ENCODE measurements around the gene KRT38. TPM values are rescaled to one million over a fixed set of nuclear protein-coding genes. Genes with fewer than 3 reads are reported as not detected.
A peak's percentile ranks its signal among the peaks of the same experiment; 100 is the strongest.

The KRT38 gene
- polyA plus RNA-seq, 4 donors = not detected

DNA sequence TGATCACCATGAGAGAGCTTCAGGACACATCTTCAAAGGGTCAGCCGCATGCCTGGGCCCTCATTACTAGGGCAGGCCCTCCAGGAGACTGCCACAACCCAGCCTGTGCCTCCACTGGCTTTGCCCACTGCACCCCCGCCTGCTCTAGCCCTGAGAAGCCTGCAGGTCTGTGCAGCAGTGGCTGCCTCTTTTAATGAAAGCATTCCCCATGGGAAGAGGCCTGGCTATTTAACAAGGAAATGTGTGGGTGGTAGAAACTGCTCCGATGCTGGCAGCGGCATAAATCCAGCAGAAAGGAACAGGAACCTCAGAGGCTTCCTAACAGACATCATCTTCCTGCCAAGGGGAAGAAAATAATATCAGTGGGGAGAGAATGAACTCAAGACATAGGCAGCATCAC, 26.8 kb upstream of the KRT38 start:
- Histone ChIP-seq H3K4me3 (ENCODE audit: low read depth in 1 of 3, low read length in 3 of 3) (no peak overlapping the region), H3K36me3 (ENCODE audit: control insufficient read depth in 3 of 3, insufficient read depth in 2 of 3, low read depth in 1 of 3, low read length in 3 of 3) (no peaks in the 10 kb centered on the region), H3K9me3 (ENCODE audit: control insufficient read depth in 2 of 2, insufficient read depth in 1 of 2, low read depth in 1 of 2, low read length in 1 of 2) (peaks cover 0 to 9% of the 10 kb centered on the region in 2 donors), H3K27ac (ENCODE audit: low read depth in 1 of 3, low read length in 2 of 3) (no peak overlapping the region), H3K4me1 (ENCODE audit: control insufficient read depth in 3 of 3, insufficient read depth in 2 of 3, low read depth in 1 of 3, low read length in 2 of 3) (no peaks in the 10 kb centered on the region), H3K27me3 (ENCODE audit: control insufficient read depth in 3 of 3, insufficient read depth in 3 of 3, low read length in 3 of 3) (no peaks in the 10 kb centered on the region)
- WGBS, 3 donors = 68 to 87% (median 82%) methylated on average over 4 of the region's 4 CpGs
- no peak for FAIRE-seq
- no peak for DNase-seq

GRCh38 chr17:41466988-41467387, 26.2 kb upstream of the KRT38 start, which contains the start of gene KRT32:
KRT32 (minus strand) TSS chr17:41467386; CDS start chr17:41467325, 61 bp downstream.
- no peak for DNase-seq
- Histone ChIP-seq H3K36me3 (ENCODE audit: control insufficient read depth in 3 of 3, insufficient read depth in 2 of 3, low read depth in 1 of 3, low read length in 3 of 3) (no peaks in the 10 kb centered on the region), H3K27ac (ENCODE audit: low read depth in 1 of 3, low read length in 2 of 3) (no peak within 1 kb of the TSS), H3K9me3 (ENCODE audit: control insufficient read depth in 2 of 2, insufficient read depth in 1 of 2, low read depth in 1 of 2, low read length in 1 of 2) (peaks cover 0 to 7% of the 10 kb centered on the region in 2 donors), H3K27me3 (ENCODE audit: control insufficient read depth in 3 of 3, insufficient read depth in 3 of 3, low read length in 3 of 3) (no peaks in the 10 kb centered on the region), H3K4me1 (ENCODE audit: control insufficient read depth in 3 of 3, insufficient read depth in 2 of 3, low read depth in 1 of 3, low read length in 2 of 3) (no peaks in the 10 kb centered on the region), H3K4me3 (ENCODE audit: low read depth in 1 of 3, low read length in 3 of 3) (no peak within 1 kb of the TSS)
- 89 to 93% (median 89%) methylated on average over 14 of the region's 14 CpGs for WGBS, 3 donors
- no peak for FAIRE-seq

DNA sequence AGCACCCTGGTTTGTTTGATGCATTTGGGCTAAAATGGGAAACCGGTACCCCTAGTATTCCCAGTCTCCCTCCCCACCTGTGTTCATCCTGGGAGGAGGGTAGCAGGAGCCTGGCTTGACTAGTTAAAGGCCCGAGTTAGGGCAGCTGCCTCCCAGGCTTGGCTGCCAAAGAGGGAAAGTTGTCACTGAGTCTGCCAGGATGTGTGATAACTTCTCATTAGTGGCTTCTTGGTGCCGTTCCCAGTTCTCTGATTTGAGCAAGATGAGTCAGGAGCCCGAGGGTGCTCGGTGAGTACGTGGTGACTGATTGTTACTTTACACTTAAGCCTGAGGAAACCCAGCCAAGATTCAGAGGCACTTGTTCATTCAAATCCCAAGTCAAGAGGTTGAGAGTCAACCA, 23.9 kb upstream of the KRT38 start:
- no peaks in the 10 kb centered on the region for H3K4me1 ChIP-seq (ENCODE audit: control insufficient read depth in 3 of 3, insufficient read depth in 2 of 3, low read depth in 1 of 3, low read length in 2 of 3)
- no peak overlapping the region for H3K4me3 ChIP-seq (ENCODE audit: low read depth in 1 of 3, low read length in 3 of 3)
- peaks cover 0 to 5% of the 10 kb centered on the region in 2 donors for H3K9me3 ChIP-seq (ENCODE audit: control insufficient read depth in 2 of 2, insufficient read depth in 1 of 2, low read depth in 1 of 2, low read length in 1 of 2)
- peak in 1 of 2 donors; percentile 45 for DNase-seq
- 12 to 38% (median 22%) methylated on average over 6 of the region's 6 CpGs for WGBS, 3 donors
- no peak overlapping the region for H3K27ac ChIP-seq (ENCODE audit: low read depth in 1 of 3, low read length in 2 of 3)
- H3K36me3 ChIP-seq (ENCODE audit: control insufficient read depth in 3 of 3, insufficient read depth in 2 of 3, low read depth in 1 of 3, low read length in 3 of 3) = no peaks in the 10 kb centered on the region
- no peaks in the 10 kb centered on the region for H3K27me3 ChIP-seq (ENCODE audit: control insufficient read depth in 3 of 3, insufficient read depth in 3 of 3, low read length in 3 of 3)
- FAIRE-seq = no peak

- DNase-seq (no peak), FAIRE-seq (no peak)
- Histone ChIP-seq H3K27me3 (ENCODE audit: control insufficient read depth in 3 of 3, insufficient read depth in 3 of 3, low read length in 3 of 3) (no peaks in the 10 kb centered on the region), H3K9me3 (ENCODE audit: control insufficient read depth in 2 of 2, insufficient read depth in 1 of 2, low read depth in 1 of 2, low read length in 1 of 2) (peaks cover 0 to 5% of the 10 kb centered on the region in 2 donors), H3K36me3 (ENCODE audit: control insufficient read depth in 3 of 3, insufficient read depth in 2 of 3, low read depth in 1 of 3, low read length in 3 of 3) (no peaks in the 10 kb centered on the region), H3K4me1 (ENCODE audit: control insufficient read depth in 3 of 3, insufficient read depth in 2 of 3, low read depth in 1 of 3, low read length in 2 of 3) (no peaks in the 10 kb centered on the region), H3K4me3 (ENCODE audit: low read depth in 1 of 3, low read length in 3 of 3) (no peak overlapping the region), H3K27ac (ENCODE audit: low read depth in 1 of 3, low read length in 2 of 3) (no peak overlapping the region)
- WGBS, 3 donors = 79 to 92% (median 90%) methylated on average over 11 of the region's 11 CpGs
These were observed 23.4 kb upstream of the KRT38 start for GRCh38 chr17:41464173-41464572.

DNA sequence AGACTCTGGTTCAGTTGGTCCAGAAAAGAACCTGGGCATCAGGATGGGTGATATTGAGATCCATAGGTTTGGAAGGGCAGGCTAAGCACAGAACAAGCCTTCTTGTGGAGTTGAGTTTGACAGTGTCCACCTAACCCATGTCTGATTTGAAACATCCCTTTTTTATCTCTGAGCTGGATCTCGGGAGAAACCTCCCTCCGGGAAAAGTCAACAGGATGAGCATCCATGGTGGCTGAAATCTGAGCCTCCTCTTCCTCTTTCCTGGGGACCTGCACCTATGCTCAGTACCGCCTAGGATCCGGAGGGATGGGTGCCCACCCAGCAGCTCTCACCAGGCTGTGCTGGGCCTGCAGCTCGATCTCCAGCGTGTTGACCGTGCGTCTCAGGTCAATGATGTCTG, 23.0 kb upstream of the KRT38 start:
- DNase-seq (no peak), FAIRE-seq (no peak)
- no peak overlapping the region for H3K4me3 ChIP-seq (ENCODE audit: low read depth in 1 of 3, low read length in 3 of 3)
- no peaks in the 10 kb centered on the region for H3K4me1 ChIP-seq (ENCODE audit: control insufficient read depth in 3 of 3, insufficient read depth in 2 of 3, low read depth in 1 of 3, low read length in 2 of 3)
- no peaks in the 10 kb centered on the region for H3K36me3 ChIP-seq (ENCODE audit: control insufficient read depth in 3 of 3, insufficient read depth in 2 of 3, low read depth in 1 of 3, low read length in 3 of 3)
- H3K9me3 ChIP-seq (ENCODE audit: control insufficient read depth in 2 of 2, insufficient read depth in 1 of 2, low read depth in 1 of 2, low read length in 1 of 2) = peaks cover 0 to 5% of the 10 kb centered on the region in 2 donors
- no peak overlapping the region for H3K27ac ChIP-seq (ENCODE audit: low read depth in 1 of 3, low read length in 2 of 3)
- 90 to 95% (median 91%) methylated on average over 8 of the region's 8 CpGs for WGBS, 3 donors
- no peaks in the 10 kb centered on the region for H3K27me3 ChIP-seq (ENCODE audit: control insufficient read depth in 3 of 3, insufficient read depth in 3 of 3, low read length in 3 of 3)

DNA sequence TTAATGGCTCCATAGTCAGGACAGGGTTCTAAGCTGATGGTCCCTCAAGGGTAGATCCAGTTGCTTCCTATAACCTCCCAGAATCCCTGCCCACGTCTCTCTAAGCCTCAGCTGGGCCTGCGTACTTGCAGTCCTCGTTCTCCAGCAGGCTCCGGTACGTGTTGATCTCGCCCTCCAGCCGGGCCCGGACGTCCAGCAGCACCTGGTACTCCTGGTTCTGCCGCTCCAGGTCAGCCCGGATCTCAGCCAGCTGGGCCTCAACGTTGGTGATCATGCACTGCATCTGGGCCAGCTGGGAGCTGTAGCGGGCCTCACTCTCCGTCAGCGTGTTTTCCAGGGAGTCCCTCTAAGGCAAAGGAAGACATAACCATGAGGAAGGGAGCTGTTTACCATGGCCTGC, 21.9 kb upstream of the KRT38 start:
- Histone ChIP-seq H3K36me3 (ENCODE audit: control insufficient read depth in 3 of 3, insufficient read depth in 2 of 3, low read depth in 1 of 3, low read length in 3 of 3) (no peaks in the 10 kb centered on the region), H3K27me3 (ENCODE audit: control insufficient read depth in 3 of 3, insufficient read depth in 3 of 3, low read length in 3 of 3) (no peaks in the 10 kb centered on the region), H3K4me3 (ENCODE audit: low read depth in 1 of 3, low read length in 3 of 3) (no peak overlapping the region), H3K4me1 (ENCODE audit: control insufficient read depth in 3 of 3, insufficient read depth in 2 of 3, low read depth in 1 of 3, low read length in 2 of 3) (no peaks in the 10 kb centered on the region), H3K27ac (ENCODE audit: low read depth in 1 of 3, low read length in 2 of 3) (no peak overlapping the region), H3K9me3 (ENCODE audit: control insufficient read depth in 2 of 2, insufficient read depth in 1 of 2, low read depth in 1 of 2, low read length in 1 of 2) (no peaks in the 10 kb centered on the region)
- DNase-seq (no peak), FAIRE-seq (no peak)
- WGBS, 3 donors = 77 to 83% (median 78%) methylated on average over 15 of the region's 15 CpGs

- DNase-seq = no peak
- no peak for FAIRE-seq
- 77 to 82% (median 81%) methylated on average over 4 of the region's 4 CpGs for WGBS, 3 donors
- Histone ChIP-seq H3K27me3 (ENCODE audit: control insufficient read depth in 3 of 3, insufficient read depth in 3 of 3, low read length in 3 of 3) (peaks cover 0 to 7% (median 0%) of the 10 kb centered on the region in 3 donors), H3K9me3 (ENCODE audit: control insufficient read depth in 2 of 2, insufficient read depth in 1 of 2, low read depth in 1 of 2, low read length in 1 of 2) (no peaks in the 10 kb centered on the region), H3K27ac (ENCODE audit: low read depth in 1 of 3, low read length in 2 of 3) (no peak overlapping the region), H3K4me1 (ENCODE audit: control insufficient read depth in 3 of 3, insufficient read depth in 2 of 3, low read depth in 1 of 3, low read length in 2 of 3) (no peaks in the 10 kb centered on the region), H3K36me3 (ENCODE audit: control insufficient read depth in 3 of 3, insufficient read depth in 2 of 3, low read depth in 1 of 3, low read length in 3 of 3) (no peaks in the 10 kb centered on the region), H3K4me3 (ENCODE audit: low read depth in 1 of 3, low read length in 3 of 3) (no peak overlapping the region)
These were observed 16.9 kb upstream of the KRT38 start for GRCh38 chr17:41457676-41458075.

DNA sequence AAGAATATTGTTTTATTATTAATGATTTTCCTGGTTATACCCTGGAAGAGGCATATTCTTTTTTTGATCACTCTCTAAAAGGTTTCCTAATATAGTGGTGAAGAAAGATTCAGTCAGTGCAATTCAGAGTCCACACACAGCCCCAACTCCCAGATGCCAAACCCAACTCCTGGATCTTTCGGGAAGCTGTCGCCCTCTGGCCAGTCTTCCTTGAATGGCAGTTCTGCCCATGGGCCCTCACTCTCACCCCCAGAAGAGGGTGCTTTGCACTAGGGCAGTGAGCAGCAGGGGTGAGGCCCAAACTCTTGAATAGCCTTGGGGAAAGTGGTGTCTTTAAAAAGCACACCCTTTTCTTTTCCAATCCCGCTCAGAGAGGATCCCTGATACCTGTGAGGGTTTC, 15.4 kb upstream of the KRT38 start:
- Histone ChIP-seq H3K4me1 (ENCODE audit: control insufficient read depth in 3 of 3, insufficient read depth in 2 of 3, low read depth in 1 of 3, low read length in 2 of 3) (no peaks in the 10 kb centered on the region), H3K36me3 (ENCODE audit: control insufficient read depth in 3 of 3, insufficient read depth in 2 of 3, low read depth in 1 of 3, low read length in 3 of 3) (no peaks in the 10 kb centered on the region), H3K27me3 (ENCODE audit: control insufficient read depth in 3 of 3, insufficient read depth in 3 of 3, low read length in 3 of 3) (peaks cover 0 to 7% (median 0%) of the 10 kb centered on the region in 3 donors), H3K4me3 (ENCODE audit: low read depth in 1 of 3, low read length in 3 of 3) (no peak overlapping the region), H3K9me3 (ENCODE audit: control insufficient read depth in 2 of 2, insufficient read depth in 1 of 2, low read depth in 1 of 2, low read length in 1 of 2) (peaks cover 0 to 8% of the 10 kb centered on the region in 2 donors), H3K27ac (ENCODE audit: low read depth in 1 of 3, low read length in 2 of 3) (no peak overlapping the region)
- FAIRE-seq (no peak), DNase-seq (no peak)
- WGBS, 3 donors = 78 to 83% (median 82%) methylated on average over 3 of the region's 3 CpGs

DNA sequence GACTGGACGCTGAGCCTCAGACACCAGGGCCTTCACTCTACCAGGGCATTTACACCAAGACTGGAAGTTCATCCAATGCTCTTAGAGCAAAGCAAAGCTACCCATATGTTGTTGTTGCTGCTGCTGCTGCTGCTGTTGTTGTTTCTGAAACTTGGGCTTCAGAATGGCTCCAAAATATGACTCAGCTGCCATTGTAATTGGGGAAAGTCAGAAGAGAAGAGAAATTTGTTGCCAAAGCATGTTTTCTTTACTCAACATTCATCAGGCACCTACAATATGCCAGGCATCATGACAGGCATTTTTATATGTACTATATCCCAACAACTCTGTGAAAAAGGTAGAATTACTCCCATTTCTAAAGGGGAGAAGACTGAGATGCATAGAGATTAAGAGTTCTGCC, 14.5 kb upstream of the KRT38 start:
- Histone ChIP-seq H3K4me3 (ENCODE audit: low read depth in 1 of 3, low read length in 3 of 3) (no peak overlapping the region), H3K4me1 (ENCODE audit: control insufficient read depth in 3 of 3, insufficient read depth in 2 of 3, low read depth in 1 of 3, low read length in 2 of 3) (no peaks in the 10 kb centered on the region), H3K36me3 (ENCODE audit: control insufficient read depth in 3 of 3, insufficient read depth in 2 of 3, low read depth in 1 of 3, low read length in 3 of 3) (no peaks in the 10 kb centered on the region), H3K9me3 (ENCODE audit: control insufficient read depth in 2 of 2, insufficient read depth in 1 of 2, low read depth in 1 of 2, low read length in 1 of 2) (peaks cover 0 to 8% of the 10 kb centered on the region in 2 donors), H3K27me3 (ENCODE audit: control insufficient read depth in 3 of 3, insufficient read depth in 3 of 3, low read length in 3 of 3) (peaks cover 0 to 7% (median 0%) of the 10 kb centered on the region in 3 donors), H3K27ac (ENCODE audit: low read depth in 1 of 3, low read length in 2 of 3) (no peak overlapping the region)
- no peak for DNase-seq
- WGBS, 3 donors = 91 to 100% (median 94%) methylated on average over 1 of the region's 1 CpG
- FAIRE-seq = no peak

Measured in small intestine (tissue), 7 donors.